MCF 10A (cell line): ENCODE data around the gene FBXL3. TPM values are rescaled to one million over a fixed set of nuclear protein-coding genes. Genes with fewer than 3 reads are reported as not detected.

Source experiments
- BruUV-seq: library from RNA; stranded (reverse); fragments of 400-500 nt; replicated peaks from 2 replicates; lab custom pipeline; 2021; lab: Mats Ljungman, UMichigan
- CTCF ChIA-PET: fragments of 300-600 bp; sonication (Branson Sonifier 250); formaldehyde crosslinking; extraction: SDS; loops from one replicate; lab custom pipeline; 2021; ENCODE audit warnings: antibody characterized with exemption, inconsistent platforms; lab: Yijun Ruan, JAX
- POLR2A ChIA-PET: fragments of 300-600, 350-650 bp; sonication (Branson Sonifier 250); formaldehyde crosslinking; extraction: SDS; loops from one replicate; lab custom pipeline; 2020; ENCODE audit warnings: antibody characterized with exemption, inconsistent platforms; lab: Yijun Ruan, JAX
- DNase-seq: peaks from one replicate; pipeline ENCODE4 v3.0.0-alpha.2; 2018; ENCODE audit not compliant: unreplicated experiment
- H3K27ac Mint-ChIP-seq: one replicate; pipeline ENCODE4 v1.8.0; 2022; ENCODE audit warnings: mild to moderate bottlenecking, low read depth, mixed read lengths; ENCODE audit not compliant: unreplicated experiment
- H3K27me3 Mint-ChIP-seq: one replicate; pipeline ENCODE4 v1.8.0; 2022; ENCODE audit warnings: mixed read lengths; ENCODE audit not compliant: insufficient read depth, unreplicated experiment
- H3K36me3 Mint-ChIP-seq: one replicate; pipeline ENCODE4 v1.8.0; 2022; ENCODE audit warnings: mild to moderate bottlenecking, moderate library complexity, mixed read lengths; ENCODE audit not compliant: insufficient read depth, unreplicated experiment
- H3K4me1 Mint-ChIP-seq: one replicate; pipeline ENCODE4 v1.8.0; 2022; ENCODE audit warnings: mixed read lengths; ENCODE audit not compliant: insufficient read depth, unreplicated experiment
- H3K4me3 Mint-ChIP-seq: one replicate; pipeline ENCODE4 v1.8.0; 2022; ENCODE audit warnings: mild to moderate bottlenecking, moderate library complexity, mixed read lengths; ENCODE audit not compliant: unreplicated experiment
- H3K9me3 Mint-ChIP-seq: one replicate; pipeline ENCODE4 v1.8.0; 2022; ENCODE audit warnings: mixed read lengths; ENCODE audit not compliant: unreplicated experiment
- intact Hi-C: fragments of 100-400 bp; cut with micrococcal nuclease; formaldehyde crosslinking; loops from 2 replicates; pipeline ENCODE4 v1.14.1; 2022
- total RNA-seq: library from RNA; stranded (reverse); gene quantifications from 2 replicates; pipeline ENCODE4 v1.2.3, GENCODE V29; 2022
- TF ChIP-seq, protein P1 (sequence below): fragments of 200-600 bp; IDR thresholded peaks from one replicate; pipeline ENCODE4 v1.8.0; 2022; ENCODE audit warnings: antibody characterized with exemption, mild to moderate bottlenecking; ENCODE audit not compliant: unreplicated experiment

Gene FBXL3
- total RNA-seq, 1 experiment from 2014 or later: 34.9 TPM

DNA sequence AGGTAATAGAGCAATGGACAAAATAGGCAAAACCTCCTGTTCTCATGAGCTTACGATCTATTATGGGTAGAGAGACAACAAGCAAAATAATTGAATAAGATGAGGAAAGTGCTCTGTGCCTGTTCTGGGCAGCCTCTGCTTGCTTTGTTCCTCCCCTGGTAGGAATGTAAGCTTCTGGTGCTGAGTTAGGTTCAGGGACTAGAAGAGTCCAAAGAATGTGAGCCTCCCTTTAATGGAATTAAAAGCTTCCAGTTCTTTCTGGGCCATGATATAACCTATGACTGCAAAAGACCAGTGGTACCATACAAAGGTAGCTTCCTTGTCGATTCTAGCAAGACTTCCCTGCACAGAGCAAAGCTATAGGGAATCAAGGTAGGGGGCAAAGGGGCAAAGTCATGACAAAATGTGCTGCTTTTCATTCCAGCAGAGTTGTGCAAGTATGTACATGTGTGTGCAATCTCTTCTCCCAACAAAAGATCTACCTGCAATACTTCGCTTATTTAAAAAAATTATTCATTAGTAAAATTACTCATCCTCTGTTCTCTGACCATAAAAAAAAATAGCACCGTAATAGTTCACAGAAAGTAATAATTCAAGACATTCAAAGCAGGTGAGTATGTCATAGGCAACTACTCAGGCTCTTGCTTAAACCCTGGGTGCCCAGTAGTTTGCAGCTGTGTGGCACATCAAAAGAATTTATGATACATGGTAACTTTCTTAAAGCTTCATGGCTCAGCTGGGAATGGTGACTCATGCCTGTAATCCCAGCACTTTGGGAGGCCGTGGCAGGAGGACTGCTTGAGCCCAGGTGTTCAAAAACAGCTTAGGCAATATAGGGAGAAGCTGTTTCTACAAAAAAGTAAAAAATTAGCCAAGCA, 57.2 kb downstream of the FBXL3 start:
- BruUV-seq: no TSS peak
- Mint-ChIP-seq H3K27ac (peak overlapping the region; percentile 65), H3K4me3 (no peak overlapping the region), H3K4me1 (peaks cover 20% of the 10 kb centered on the region), H3K27me3 (no peaks in the 10 kb centered on the region), H3K36me3 (peaks cover 5% of the 10 kb centered on the region), H3K9me3 (no peaks in the 10 kb centered on the region)
- intact Hi-C loops: no loop called here
- TF ChIP-seq, protein P1, sequence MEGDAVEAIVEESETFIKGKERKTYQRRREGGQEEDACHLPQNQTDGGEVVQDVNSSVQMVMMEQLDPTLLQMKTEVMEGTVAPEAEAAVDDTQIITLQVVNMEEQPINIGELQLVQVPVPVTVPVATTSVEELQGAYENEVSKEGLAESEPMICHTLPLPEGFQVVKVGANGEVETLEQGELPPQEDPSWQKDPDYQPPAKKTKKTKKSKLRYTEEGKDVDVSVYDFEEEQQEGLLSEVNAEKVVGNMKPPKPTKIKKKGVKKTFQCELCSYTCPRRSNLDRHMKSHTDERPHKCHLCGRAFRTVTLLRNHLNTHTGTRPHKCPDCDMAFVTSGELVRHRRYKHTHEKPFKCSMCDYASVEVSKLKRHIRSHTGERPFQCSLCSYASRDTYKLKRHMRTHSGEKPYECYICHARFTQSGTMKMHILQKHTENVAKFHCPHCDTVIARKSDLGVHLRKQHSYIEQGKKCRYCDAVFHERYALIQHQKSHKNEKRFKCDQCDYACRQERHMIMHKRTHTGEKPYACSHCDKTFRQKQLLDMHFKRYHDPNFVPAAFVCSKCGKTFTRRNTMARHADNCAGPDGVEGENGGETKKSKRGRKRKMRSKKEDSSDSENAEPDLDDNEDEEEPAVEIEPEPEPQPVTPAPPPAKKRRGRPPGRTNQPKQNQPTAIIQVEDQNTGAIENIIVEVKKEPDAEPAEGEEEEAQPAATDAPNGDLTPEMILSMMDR: no peak
- ChIA-PET POLR2A (interaction anchor here (0.5 to 3.1 kb wide), 17 partner anchors 9 to 1265 kb away, joined by 3 to 31 read pairs (median 4); partner anchors contain the start of genes CLN5 and FBXL3), CTCF (interaction anchor here (0.5 to 3.6 kb wide), 11 partner anchors 11 to 1539 kb away, joined by 3 to 48 read pairs (median 3); no protein-coding TSS in a partner anchor)
- peak; percentile 77 for DNase-seq

DNA sequence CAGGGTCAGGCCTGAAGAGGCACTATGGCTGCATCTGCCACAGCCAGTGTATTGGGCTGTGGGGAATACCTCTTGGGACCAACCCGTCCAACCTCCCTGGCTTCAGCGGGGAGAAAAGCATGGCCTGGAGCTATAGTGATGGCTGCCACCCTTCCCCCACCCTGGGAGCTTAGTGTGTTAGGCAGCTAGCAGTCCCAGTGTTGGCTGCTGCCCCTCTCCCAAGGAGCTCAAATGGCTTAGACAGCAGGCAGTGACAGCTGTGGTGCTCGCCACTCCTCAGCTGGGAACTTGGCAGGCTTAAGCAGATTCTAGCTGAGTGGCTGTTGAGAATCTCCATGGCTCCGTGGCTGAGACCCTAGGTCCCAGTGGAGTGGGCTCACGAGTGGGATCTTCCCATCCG, 58.9 kb downstream of the FBXL3 start:
- BruUV-seq: no TSS peak
- ChIA-PET CTCF (interaction anchor here (0.7 to 1.1 kb wide), 3 partner anchors 9 to 300 kb away, joined by 3 to 4 read pairs (median 3); no protein-coding TSS in a partner anchor), POLR2A (interaction anchor here (0.6 kb wide), 1 partner anchor 24 kb away, joined by 3 read pairs; the partner anchor contains the start of gene CLN5)
- no peaks in the 10 kb centered on the region for H3K36me3 Mint-ChIP-seq
- no peaks in the 10 kb centered on the region for H3K27me3 Mint-ChIP-seq
- intact Hi-C loops: no loop called here
- H3K4me1 Mint-ChIP-seq: peaks cover 20% of the 10 kb centered on the region
- DNase-seq: no peak
- no peak overlapping the region for H3K27ac Mint-ChIP-seq
- no peaks in the 10 kb centered on the region for H3K9me3 Mint-ChIP-seq
- no peak overlapping the region for H3K4me3 Mint-ChIP-seq
- TF ChIP-seq, protein P1: no peak

DNA sequence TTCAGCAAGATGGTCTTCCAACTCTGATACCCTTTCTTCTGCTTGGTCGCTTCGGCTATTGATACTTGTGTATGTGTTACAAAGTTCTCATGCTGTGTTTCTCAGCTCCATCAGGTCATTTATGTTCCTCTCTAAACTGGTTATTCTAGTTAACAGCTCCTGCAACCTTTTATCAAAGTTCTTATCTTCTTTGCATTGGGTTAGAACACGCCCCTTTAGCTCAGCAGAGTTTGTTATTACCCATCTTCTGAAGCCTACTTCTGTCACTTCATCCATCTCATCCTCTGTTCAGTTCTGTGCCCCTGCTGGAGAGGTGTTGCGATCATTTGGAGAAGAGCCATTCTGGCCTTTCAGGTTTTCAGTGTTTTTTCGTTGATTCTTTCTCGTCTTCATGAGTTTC, 59.9 kb downstream of the FBXL3 start:
- CTCF ChIA-PET: interaction anchor here (1.1 kb wide), 1 partner anchor 82 kb away, joined by 3 read pairs; no protein-coding TSS in a partner anchor
- BruUV-seq: no TSS peak

More for the DNA sequence above, 59.9 kb downstream of the FBXL3 start:
- Mint-ChIP-seq H3K9me3 (no peaks in the 10 kb centered on the region), H3K27me3 (no peaks in the 10 kb centered on the region), H3K36me3 (no peaks in the 10 kb centered on the region), H3K4me3 (no peak overlapping the region), H3K27ac (no peak overlapping the region), H3K4me1 (peaks cover 20% of the 10 kb centered on the region)
- TF ChIP-seq, protein P1: no peak
- POLR2A ChIA-PET: interaction anchor here (0.8 to 2.1 kb wide), 5 partner anchors 10 to 88 kb away, joined by 3 to 16 read pairs (median 6); partner anchors contain the start of genes CLN5 and KCTD12
- intact Hi-C loops: no loop called here
- DNase-seq: no peak
